HG02973 (cell line): ENCODE results near the gene SYVN1.
A peak's percentile ranks its signal among the peaks of the same experiment; 100 is the strongest.
"Not testable (repeated sequence)": the region's sequence is repeated elsewhere in the genome, so short reads cannot be mapped to it uniquely, and the experiment has no call there.

Experiments
- ATAC-seq: cut with Tn5 transposase; IDR thresholded peaks from one replicate; pipeline ENCODE4 v1.9.1; 2021; ENCODE audit warnings: moderate library complexity; ENCODE audit not compliant: unreplicated experiment

Gene SYVN1

DNA sequence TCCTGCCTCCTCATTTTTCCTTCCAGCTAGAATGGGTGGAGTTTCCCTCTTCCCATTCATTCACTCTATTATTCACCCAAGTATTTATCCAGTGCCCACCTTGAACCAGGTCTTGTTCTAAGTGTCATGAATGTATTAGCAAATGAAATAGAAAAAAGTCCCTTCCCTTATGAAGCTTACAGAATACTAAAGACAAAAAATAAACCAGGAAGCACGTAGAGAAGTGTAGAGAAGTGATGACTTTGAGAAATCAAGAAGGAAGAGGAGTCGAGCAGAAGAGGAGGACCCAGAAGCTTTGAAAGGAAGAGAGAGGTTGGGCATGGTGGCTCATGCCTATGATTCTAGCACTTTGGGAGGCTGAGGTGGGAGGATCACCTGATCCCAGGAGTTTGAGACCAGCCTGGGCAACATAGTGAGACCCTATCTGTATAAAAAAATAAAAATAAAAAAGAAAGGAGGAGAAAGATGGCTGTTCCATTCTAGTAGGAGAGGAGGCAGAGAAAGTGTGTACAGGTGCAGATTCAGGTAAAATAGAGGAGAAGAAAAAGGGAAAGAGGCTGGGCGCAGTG is 17.1 kb upstream of the SYVN1 start:
- ATAC-seq = no peak

DNA sequence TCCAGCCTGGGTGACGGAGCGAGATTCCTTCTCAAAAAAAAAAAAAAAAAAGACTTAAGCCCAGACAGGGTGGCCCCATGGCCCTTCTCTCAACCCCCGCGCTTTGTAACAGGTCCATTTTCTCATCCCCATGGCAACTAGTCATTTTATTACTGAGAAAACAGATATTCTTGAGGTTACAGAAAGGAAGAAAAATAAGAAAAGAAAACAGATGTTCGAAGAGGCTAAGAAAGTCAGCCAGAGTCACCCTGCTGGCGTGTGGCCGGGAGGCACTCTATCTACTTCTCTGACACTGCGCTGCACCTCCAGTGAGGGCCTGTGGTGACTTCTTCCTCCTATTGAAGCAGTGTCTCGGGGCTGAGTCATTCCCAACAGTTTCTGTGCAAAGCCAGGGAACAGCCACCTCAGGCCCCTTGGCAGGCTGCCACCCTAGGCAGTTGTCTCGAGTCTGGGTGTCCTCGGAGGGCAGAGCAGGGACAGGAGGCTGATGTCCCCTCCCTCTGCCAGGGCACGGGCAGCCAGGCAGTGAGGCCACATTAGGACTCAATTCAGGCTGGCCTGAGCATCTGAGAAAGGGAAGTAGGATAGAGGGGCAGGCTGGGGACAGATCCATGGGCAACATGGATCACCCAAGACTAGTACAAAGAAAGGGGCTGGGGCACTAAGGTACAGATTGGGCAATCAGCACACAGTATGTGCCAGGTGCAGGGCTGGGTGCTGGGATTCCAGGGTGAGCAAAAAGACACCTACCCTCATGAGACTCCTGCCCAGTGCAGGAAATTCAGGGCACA is 16.4 kb upstream of the SYVN1 start:
- ATAC-seq = peak; percentile 70

DNA sequence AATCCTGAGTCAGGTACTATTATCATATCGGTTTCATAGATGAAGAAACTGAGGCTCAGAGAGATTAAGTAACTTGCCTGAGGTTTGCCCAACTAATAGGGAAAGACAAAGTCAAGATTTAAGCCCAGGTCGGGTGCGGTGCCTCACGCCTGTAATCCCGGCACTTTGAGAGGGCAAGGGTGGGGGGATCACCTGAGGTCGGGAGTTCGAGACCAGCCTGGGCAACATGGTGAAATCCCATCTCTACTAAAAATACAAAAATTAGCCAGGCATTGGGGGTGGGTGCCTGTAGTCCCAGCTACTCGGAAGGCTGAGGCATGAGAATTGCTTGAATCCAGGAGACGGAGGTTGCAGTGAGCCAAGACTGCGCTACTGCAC is 15.8 kb upstream of the SYVN1 start:
- not testable (repeated sequence) for ATAC-seq

DNA sequence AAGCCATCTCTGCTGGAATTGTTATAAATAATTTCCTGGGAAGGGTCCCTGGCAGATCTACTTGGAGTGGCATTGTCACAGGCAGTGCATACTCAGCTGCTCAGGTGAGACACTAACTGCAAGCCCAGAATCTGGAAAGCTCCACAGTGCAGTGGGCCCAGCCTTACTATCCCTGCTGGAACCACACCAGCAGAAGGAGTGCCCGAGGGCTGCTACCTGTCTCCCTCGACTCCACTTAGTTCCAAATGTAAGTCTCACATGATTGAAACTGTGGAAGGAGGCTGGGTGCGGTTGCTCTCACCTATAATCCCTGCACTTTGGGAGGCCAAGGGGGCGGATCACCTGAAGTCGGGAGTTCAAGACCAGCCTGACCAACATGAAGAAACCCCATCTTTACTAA is 14.3 kb upstream of the SYVN1 start:
- ATAC-seq = no peak

DNA sequence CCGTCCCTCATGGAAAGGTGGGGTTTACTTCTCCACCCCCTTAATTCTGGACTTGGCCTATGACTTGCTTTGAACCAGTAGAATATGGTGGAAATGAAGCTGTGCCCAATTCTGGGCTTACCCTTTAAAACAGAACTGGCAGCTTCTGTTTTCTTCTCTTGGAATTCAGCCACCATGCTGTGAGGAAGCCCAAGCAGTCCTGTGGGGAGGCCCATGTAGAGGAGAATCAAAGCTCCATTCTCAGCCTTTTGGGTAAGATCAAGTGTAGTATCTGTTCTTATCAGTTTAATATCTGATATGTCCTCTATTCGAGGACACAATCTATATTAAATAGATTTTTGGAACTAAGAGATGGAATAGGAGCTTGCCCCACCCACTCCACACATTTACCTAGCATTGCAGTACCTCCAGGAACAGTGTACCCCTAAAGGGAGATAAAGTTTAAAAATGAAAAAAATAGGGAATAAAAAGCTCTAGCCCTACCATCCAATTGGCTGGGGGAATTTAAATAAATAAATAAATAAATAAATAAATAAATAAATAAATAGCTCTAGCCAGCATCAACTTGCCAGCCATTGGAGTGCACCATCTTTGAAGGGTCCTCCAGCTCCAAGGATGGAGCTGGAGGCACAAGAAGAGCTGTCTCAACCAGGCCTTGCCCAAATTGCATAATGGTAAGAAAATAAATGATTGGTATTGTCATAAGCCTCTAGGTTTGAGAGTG is 13.2 kb upstream of the SYVN1 start:
- ATAC-seq = no peak

DNA sequence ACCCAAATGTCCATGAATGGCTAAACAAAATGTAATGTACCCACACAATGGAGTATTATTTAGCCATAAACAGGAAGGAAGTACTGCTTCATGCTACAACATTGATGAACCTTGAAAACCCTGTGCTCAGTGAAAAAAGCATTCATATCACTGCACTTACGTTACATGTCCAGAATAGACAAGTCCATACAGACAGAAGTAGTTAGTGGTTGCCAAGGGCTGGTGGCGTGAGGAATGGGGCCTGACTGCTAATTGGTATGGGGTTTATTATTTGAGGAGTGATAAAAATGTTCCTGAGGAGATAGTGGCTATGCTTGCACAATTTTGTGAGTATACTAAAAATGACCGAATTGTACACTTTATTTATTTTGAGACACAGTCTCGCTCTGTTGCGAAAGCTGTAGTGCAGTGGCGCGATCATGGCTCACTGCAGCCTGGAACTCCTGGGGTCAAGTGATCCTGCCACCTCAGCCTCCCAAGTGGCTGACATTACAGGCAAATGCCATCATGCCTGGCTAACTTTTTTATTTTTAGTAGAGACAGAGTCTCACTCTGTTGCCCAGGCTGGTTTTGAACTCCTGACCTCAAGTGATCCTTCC is 7.7 kb upstream of the SYVN1 start:
- no peak for ATAC-seq

DNA sequence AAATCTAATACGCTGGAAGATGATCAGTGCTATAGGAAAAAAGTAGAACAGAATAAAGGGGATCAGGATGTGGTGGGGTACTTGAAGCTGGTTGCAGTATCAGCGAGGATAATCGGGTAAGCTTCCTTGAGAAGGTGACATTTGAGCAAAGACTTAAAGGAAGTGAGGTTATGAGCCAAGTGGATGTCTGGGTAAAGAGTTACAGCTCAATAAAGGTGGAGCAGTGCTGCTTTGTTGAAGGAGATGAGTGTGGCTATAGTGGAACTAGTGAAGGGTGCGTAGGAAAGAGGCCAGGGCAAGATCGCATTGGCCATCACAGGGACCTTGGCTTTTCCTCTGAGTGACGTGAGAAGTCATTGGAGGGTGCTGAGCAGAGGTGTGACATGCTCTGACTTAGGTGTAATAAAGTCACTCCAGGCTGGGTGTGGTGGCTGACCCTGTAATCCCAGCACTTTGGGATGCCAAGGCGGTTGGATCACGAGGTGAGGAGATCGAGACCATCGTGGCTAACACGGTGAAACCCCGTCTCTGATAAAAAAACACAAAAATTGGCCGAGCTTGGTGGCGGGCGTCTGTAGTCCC is 2.3 kb upstream of the SYVN1 start:
- ATAC-seq = no peak

DNA sequence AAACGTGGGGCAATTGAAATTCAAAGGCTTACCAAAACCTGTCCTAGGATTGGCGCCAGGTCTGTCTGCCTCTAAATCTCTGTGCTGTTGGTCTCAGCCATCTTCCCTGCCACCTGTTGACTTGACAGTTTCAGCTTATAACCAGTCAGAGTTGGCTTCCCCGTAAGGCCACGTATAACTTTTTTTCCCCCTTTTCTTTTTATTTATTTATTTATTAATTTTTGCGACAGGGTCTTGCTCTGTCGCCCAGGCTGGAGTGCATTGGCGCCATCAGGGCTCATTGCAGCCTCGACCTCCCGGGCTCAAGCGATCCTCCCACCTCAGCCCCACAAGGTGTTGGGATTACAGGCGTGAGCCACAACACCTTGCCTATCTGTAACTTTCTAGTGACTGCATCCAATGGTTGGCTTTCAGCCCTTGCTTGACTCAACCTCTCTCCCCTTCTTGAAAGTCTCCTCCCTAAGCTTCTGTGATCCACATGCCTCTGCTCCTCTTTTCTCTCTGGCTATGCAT is 1.4 kb upstream of the SYVN1 start:
- ATAC-seq = no peak

DNA sequence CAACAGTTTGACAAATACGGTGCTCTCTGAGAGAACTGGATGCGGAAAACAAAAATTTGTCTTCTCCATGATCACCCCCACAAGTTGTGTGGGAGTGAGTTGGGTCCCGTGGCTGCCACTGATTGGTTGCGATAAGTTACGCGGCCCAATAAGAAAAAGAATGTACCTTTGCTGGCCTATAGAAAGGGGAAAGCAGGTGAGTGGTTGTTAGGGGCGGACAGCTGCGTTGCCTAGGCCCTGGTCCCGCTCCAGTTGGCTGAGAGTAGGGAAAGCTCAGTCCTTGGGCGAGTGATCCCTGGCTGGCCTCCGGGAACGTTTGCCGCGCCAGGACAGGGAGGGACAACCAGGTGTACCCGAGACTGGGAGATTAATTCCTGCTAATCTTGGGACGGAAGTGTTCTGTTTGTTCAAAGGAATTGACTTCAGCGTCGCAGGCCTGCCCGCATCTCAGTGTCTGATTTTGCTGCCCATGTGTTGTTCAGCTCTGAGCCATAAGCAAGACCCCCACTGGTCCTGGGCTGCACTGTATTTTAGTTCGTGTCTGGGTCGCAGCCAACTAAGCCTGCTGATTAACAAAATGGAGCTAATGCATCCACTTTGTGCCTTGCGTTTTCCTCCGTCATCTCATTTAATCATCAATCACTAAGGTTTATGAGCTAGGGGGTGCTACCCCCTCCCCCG is 773 bp upstream of the SYVN1 start:
- ATAC-seq = peak; percentile 62

DNA sequence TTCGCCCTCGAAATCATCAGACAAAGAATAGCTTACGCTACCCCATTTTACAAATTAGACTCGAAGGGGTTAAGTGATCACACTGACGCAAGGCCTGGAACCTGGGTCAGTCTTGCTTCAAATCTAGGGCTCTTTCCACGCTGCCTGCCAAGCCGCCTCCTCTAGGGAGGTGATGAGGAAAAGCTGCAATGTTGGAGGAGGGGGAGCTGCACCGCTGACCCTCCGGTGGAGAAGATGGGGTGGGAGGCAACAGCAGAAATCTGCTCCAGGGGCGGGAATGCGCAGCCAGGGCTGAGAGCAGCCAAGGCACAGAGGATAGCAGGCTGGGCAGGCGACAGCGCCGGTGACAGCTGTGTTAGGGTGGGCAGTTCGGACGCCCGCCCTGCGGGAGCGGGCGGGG is 595 bp downstream of the SYVN1 start:
- ATAC-seq = no peak

DNA sequence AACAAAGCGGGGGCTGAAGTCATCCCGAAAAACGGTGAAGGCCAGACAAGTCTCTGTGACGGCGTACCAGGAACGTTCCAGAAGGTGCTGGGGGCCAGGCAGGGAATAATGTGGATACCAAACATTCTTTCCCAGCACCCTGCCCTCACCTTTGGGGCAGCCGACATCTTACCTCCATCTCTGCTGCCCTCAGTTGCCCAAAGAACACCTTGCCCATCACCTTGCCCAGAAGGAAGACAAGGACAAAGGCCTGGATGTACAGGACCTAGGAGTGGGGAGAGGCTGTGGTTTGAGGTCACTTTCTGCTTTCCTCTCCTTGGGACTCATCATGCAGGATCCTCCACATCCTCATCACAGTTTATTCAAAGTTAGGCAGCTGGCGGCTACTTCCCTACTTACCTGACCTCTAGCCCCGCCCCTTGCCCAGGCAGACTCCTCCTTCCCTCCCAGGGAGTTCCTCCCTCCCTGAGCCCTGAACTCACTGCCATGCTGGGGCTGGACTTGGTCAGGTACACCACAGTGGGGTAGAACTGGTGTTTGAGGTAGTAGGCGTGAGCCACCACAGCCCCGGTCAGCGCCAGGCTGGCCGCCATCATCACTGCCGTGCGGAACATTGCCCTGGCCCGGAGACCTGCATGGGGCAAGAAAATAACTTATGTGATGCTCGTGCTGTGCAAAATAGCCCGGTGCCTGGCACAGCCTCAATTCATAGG is 1.2 kb downstream of the SYVN1 start:
- no peak for ATAC-seq

DNA sequence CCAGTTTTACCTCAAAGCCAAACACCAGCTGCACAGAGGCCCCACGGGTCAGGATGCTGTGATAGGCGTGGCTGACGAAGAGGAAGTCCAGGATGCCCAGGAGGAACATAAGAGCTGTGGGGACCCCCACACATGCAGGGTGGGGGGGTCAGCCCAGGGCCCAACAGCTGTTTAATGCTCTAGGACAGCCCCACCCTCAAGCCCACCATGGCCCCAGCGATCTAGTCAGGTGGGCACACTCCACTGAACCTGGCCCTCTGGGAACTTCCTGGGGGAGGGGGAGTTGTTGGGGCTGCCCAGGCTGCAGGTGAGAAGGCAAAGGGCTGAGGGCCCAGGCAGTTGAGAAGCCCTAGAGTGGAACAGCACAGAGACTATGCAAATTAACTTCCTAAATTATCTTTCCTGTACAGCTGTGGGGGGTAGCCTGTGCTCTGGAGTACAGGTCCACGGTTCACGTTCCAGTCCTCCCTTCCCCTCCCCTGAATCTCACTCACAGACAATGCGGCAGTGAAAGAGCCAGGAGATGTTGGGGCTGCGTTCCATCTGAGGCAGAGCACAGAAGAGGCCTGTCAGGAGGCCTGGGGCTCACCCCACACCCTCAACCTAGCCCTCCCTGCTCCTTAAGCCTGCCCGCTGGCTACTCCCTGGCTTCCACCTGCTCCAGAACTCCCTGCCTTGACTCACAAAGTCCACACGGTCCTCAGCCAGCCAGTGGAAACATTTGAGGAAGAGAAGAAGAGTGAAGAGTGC is 1.9 kb downstream of the SYVN1 start:
- no peak for ATAC-seq

DNA sequence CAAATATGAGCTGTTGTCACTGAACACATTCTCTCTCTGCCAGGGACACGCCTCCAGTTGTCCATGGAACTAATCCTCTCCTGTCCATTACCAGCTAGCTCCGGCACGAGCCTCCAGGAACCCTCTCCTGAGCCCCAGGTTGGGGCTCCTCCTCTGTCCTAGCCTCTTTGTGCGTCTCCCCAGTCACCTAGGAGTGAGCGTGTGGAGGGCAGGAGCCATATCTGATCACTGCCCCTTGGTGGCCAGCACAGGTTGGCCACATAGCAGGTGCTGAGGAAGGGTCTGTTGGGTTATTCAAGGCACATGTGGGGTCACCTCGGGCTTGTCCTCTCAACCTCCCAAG is 2.5 kb downstream of the SYVN1 start:
- no peak for ATAC-seq

DNA sequence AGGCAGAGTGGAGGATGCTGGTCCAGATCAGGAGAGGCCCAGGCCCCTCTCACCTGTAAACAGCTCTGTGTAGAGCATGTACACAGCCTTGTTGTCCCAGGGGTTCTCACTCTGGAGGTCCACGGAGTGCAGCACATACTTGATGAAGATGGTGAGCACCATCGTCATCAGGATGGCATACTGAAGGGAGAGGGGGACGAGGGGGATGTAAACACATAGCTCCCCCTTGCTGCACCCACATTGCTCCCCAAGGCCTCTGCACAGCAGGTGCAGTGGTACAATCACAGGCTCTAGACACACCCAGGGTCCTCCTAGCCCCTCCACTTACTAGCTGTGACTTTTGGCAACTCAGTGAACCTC is 2.9 kb downstream of the SYVN1 start:
- no peak for ATAC-seq

DNA sequence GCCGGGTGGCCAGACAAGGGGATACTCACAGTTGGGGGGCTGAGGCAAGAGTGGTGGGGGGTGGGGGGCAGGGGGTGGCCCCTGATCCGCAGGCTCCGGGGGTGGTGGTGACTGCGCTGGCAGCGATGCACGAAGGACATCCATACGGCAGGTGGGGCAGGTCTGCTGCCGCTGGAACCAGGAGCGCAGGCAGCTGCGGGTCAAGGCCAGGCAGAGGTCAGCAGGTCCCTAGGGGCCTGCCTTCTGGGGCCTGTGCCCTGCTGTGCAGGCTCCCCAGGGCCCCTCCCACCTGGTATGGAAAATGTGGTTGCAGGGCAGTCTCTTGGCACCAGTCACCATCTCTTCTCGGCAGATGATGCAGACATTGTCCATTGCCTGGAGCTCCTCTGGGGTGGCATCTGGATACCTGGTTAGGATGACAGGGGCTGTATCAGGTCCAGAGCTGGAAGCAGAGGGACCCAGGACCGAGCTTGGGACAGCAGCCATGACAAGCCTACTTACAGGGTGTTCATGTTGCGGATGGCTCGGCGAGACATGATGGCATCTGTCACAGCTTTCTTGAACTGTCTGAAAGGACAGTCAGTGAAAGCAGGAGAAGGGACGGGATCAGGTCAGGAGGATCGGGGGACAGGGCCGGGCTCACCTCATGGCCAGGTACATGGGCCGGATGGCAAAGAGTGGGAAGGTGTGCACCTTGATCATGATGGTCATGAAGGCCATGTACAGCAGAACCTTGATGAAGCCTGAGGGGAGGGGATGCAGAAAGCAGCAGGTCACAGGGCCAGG is 3.5 kb downstream of the SYVN1 start:
- no peak for ATAC-seq

DNA sequence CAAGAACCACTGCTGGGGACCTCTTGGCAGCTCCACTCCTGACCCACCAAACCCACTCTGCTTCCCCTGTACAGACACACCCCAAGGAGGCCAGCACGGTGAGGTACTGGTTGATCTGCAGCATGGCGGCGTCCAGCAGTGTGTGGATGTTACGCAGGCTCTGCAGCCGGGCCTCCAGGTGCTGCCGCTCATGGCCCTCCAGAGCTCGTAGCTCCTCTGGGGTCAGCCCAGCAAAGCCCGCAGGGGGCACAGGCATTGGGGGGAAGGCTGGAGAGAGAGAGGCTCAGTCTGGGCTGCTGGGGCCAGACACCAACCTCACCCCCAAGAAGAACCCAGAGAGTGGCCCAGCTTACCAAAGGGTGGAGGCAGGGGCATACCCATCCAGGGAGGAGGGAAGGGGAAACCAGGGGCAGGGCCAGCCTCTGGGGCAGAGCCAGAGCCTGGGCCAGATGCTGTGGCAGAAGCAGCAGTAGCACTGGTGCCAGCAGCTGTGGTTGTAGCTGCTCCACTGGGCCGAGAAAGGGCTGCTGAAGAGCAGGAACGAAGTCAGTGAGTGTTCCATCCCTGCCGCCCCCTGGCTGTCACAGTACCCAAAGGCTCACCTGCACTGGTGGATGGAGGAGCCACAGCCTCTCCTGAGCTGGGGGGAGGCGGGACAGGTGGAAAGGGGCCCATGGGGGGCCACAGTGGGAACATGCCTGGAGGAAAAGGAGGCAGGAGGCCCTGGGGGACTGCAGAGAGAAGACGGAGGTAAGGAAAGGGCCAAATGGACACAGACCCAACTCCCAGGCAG is 4.5 kb downstream of the SYVN1 start:
- ATAC-seq = no peak

DNA sequence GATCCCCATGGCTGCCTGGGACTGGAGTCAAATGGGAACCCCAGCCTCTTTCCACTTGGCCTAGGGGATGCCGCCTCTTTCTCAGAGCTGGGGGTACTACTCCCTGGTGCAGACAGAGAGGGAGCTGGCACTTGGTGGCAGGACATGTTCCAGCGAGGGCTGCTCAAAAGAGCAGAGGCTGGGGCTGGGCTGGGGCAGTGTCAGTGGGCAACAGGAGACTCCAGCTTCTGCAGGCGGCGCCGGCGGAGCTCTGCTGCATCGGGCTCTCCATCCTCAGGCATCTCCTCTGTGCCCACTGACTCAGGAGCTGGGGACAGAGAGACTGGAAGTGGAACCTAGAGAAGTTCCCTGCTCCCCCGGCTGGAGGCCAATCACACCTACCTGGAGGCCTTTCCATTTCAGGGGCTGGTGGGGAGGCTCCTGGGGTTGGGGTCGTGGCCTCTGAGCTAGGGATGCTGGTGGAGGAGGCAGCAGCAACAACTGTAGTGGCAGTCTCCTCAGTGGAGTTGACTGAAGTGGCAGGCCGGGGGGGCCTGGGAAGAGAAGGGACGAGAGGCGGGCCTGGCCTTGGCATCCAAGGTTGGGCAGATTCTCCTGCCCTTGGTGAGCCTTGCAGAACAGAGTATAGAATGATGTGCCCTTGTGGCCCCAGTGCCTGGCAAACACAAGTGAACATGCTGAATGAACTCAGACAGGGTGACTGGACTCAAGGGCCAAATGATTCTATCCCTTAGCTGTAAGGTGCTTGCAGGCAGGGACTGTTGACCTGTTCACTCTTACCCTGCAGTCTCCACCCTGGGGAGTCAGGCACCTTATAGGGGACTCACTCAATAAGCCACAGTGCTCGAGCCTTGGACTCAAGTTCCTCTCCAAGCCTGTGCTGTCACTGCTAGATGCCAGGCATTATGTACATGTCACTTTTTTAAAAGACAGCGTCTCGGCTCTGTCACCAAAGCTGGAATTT is 5.9 kb downstream of the SYVN1 start:
- ATAC-seq = no peak
